Effector CD8-positive, alpha-beta T cell (primary cell): ENCODE results near the gene PLXNB3.

Experiments
- DNase-seq: peaks from one replicate; lab custom pipeline; 2025; lab: John Stamatoyannopoulos, UW

Gene PLXNB3

DNA sequence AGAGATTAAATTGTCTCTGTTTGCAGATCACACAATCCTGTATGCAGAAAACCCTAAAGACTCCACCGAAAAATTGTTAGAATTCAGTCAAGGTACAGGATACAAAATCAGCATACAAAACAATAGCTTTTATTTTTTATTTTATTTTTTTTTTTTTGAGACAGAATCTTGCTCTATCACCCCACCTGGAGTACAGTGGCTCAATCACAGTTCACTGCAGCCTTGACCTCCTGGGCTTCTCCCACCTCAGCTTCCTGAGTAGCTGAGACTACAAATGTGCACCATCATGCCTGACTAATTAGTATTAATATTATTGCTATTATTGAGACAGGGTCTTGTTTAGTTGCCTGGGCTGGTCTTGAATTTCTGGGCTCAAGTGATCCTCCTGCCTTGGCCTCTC lies 8.9 kb upstream of the PLXNB3 start:
- no peak for DNase-seq

DNA sequence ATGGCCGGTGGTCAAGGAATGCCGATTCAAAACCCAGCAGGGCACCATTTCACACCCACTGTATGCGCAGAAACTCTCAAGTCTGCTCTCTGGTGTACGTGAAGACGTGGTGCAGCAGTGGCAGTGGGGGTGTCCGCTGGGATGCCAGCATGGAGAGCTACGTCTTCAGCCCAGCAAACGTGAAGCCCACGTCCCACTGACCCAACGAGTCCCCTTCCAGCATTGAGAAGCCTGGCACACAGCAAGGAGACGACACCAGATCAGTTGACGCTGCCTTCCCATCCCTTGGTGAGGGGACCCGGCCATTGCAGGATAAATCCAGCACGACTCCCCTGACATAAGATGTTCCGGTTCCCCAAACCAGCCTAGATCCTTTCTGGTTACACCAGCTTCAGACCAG lies 2.2 kb upstream of the PLXNB3 start:
- no peak for DNase-seq

DNA sequence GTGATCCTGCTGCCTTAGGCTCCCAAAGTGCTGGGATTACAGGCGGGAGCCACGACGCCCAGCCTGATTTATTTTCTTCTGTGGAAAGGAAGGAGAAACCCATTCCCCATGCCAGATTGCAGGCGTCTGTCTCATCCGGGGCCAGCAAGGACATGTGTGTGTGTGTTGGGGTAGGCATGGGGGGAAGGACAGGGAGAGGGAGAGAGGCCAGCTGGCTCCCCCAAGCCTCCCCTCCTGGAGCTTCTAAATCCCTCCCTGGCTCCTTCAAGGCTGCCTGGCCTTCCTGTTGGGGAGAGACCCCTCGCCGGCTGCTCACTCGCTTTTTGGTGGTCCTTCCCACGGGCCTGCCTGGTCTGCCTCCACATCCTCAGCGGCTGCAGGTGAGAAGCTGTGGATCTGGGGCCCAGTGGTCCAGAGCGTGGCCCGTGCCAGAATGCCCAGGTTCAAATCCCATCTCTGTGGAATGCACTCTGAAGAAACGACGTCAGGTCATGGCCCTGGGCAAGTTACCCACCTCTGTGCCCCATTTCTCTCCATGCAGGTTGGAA lies 1.3 kb upstream of the PLXNB3 start:
- DNase-seq, result no peak

DNA sequence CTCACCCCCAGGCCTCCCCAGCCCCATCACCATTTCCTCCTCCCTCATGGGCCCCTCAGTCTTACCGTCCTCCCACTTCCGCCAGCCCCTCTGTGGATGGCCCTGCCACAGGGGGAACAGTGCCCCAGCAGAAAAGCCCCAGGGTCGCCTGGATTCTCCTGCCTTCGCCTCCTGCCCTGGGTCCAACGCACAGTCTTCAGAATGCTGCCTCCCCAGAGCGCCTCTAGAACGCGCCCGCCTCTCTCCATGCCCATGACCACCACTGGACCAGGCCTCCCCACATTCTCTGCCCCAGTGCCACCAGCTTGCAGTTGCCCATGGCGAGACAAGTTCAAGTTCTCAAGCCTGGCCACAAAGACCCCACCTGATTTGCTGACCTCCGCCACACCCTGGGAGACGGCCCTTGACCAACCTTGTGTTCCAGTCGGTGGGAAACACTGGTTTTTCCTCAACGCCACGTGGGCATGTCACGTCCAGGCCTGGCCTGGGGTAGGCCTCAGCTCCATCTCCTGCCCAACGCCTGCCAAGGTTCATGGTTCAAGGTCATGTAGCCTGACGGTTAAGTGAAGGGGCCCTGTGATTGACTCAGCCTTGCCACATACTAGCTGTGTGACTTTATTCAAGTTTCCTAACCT lies 634 bp upstream of the PLXNB3 start:
- no peak for DNase-seq

DNA sequence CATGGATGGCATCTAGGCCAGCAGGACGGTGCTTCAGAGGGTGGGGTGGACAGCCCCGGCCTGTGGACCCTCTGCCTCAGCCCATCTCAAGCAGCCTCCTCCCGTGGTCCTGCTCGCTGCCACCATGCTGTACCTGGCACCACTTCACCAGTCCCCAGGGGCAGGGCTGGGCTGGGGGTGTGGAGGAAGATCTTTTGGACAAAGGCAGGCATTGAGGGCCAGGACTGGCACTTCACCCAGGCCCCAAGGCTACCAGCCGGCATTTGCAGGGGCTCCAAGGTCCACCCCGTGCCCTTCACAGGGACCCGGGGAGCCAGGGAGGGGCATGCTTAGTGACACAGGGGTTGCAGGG lies 713 bp downstream of the PLXNB3 start:
- DNase-seq, result no peak

DNA sequence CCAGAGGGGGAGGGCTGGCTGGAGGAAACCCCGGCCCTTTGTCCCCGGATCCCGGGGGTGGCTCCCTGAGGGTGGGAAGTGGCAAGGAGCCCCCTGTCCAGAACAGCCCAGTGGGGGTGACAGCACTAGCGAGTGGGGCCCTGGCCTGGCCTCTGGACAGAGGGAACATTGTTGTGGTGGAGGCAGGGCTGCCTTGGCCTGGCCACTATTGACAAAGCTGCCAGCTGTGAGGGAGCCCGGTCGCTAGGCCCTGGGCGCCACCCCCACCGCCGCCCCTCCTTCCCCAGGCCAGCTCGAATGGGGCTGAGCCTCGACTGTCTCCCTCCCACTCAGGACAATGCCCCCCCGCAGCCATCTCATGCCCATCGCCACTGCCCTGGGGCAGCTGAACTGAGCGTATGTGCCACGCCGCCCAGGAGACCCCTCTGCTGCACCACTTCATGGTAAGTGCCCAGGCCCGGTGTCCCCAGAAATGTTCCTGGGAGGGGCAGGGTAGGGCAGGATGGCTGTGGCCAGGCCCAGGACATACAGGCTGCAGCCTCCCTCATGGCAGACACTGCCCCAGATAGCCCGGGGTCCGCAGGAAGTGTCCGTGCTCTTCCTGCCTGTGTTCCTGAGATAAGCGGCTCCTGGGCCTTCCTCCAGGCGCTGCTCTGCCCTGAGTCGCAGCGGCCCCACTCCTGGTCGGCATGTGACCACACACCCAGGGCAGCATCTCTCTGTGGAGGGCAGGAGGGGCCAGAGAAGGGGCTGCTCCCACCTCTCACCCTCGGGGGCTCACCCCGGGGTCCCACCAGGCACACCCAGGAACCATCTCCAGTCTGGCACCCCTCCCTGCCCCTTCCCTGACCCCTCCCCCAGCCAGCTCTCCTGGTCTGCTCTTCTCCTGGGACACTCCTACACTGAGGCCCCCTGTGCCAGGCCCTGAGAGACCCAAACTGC lies 1.4 kb downstream of the PLXNB3 start:
- DNase-seq, result no peak

DNA sequence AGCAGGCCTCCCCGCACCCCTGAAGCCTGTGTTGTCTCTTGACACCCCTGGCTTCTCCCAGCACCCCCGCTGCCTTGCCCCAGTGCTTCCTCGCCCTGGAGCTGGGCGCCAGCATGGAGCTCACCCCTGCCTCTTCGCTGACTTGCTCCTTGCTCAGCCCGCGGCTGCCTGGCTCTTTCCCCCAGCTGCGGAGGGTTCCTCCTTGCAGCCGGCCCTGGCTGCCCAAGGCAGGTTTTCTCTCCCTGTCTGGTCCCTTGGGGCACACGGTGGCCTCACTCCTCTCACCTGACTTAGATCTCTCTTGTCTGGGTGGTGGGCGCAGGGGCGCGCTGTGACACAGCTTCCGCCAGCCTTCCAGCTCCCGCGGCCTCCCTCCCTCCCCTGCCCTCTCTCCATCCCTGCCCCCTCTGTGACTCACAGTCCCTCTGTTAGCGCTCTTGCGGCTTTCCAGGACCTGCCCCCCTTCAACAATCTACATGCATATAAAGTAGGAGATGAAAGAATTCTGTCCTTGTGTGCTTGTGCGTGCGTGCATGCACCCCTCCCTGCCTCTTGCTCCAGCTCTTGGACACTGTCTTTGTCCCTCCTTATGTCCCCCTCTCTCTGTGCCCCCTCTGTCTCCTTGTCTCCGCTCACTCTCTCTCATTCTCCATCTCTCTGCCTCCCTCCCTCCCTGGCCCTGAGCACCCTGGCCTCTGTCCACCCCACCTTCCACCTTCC lies 2.2 kb downstream of the PLXNB3 start:
- DNase-seq, result no peak

DNA sequence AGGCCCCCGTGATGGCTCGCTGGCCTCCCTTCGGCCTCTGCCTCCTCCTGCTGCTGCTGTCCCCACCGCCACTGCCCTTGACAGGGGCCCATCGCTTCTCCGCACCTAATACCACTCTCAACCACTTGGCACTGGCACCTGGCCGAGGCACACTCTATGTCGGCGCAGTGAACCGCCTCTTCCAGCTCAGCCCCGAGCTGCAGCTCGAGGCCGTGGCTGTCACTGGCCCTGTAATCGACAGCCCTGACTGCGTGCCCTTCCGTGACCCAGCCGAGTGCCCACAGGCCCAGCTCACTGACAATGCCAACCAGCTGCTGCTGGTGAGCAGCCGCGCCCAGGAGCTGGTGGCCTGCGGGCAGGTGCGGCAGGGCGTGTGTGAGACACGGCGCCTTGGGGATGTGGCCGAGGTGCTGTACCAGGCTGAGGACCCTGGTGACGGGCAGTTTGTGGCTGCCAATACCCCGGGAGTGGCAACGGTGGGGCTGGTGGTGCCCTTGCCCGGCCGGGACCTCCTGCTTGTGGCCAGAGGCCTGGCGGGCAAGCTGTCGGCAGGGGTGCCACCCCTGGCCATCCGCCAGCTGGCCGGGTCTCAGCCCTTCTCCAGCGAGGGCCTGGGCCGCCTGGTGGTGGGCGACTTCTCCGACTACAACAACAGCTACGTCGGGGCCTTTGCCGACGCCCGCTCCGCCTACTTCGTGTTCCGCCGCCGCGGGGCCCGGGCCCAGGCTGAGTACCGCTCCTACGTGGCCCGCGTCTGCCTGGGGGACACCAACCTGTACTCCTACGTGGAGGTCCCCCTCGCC lies 3.0 kb downstream of the PLXNB3 start:
- no peak for DNase-seq

DNA sequence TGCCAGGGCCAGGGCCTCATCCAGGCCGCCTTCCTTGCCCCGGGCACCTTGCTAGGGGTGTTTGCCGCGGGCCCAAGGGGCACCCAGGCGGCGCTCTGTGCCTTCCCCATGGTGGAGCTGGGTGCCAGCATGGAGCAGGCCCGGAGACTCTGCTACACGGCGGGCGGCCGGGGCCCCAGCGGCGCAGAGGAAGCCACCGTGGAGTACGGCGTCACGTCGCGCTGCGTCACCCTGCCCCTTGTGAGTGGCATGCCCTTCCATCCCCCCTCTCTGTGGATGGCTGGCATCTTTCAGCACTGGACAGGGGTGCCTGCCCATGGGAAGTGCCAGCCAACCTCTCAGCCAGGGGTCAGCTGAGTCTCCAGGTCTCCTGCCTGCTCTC lies 3.6 kb downstream of the PLXNB3 start:
- no peak for DNase-seq

DNA sequence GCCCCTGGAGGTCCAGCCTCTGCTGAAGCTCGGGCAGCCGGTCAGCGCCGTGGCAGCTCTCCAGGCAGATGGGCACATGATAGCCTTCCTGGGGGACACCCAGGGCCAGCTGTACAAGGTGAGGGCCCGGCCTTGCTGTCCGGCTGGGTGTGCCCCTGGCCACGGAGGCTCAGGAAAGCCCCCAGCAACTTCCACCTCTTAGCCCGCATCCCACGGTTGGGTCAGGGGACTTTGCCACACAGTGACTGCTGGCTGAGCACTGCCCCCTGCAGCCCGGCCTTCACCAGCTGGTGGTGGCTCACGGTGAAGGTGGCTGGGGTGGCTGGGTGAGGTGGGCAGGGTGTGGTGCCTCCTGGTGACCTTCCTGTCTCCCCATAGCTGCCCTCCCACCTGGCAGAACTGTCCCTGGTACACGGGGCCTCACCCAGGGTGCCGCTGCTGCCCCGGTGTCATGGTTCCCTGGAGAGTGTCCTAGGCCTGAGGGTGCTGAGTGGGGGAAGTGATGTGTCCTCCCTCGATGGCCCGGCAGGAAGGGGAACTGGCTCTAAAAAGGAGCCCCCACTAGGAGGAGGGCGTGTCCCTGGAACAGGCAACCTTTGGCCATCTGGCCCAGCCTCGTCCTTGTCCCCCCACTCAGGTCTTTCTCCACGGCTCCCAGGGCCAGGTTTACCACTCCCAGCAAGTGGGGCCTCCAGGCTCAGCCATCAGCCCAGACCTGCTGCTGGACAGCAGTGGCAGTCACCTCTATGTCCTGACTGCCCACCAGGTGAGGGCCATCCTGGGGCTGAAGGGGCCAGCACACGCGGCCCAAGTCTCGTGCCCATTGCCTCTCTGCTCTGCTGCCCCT lies 4.5 kb downstream of the PLXNB3 start:
- no peak for DNase-seq

DNA sequence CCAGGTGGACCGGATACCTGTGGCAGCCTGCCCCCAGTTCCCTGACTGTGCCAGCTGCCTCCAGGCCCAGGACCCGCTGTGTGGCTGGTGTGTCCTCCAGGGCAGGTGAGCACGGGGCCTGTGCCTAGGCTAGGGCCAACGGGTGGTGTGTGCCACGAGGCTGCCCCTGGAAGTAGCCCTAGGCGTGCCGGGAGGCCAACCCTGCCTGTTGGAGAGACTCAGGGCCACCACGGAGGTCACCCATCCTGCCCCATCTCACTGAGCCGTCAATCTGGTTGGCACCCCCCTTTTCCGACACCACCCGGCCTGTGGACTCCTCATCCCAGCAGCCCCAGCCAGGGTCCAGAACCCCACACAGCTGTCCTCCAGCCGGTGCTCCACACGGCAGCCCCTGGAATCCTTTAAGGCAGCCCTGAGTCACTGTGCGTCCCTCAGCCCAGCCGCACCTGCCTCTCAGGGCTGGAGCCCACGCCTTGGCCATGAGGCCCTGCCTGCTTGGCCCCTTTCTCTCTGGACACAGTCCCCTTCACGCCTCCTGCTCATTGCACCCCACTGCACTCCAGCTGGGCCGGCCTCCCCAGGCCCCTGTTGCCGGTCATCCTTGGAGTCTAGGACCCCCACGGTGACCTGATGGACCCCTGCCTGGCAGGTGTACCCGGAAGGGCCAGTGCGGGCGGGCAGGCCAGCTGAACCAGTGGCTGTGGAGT lies 5.3 kb downstream of the PLXNB3 start:
- no peak for DNase-seq

DNA sequence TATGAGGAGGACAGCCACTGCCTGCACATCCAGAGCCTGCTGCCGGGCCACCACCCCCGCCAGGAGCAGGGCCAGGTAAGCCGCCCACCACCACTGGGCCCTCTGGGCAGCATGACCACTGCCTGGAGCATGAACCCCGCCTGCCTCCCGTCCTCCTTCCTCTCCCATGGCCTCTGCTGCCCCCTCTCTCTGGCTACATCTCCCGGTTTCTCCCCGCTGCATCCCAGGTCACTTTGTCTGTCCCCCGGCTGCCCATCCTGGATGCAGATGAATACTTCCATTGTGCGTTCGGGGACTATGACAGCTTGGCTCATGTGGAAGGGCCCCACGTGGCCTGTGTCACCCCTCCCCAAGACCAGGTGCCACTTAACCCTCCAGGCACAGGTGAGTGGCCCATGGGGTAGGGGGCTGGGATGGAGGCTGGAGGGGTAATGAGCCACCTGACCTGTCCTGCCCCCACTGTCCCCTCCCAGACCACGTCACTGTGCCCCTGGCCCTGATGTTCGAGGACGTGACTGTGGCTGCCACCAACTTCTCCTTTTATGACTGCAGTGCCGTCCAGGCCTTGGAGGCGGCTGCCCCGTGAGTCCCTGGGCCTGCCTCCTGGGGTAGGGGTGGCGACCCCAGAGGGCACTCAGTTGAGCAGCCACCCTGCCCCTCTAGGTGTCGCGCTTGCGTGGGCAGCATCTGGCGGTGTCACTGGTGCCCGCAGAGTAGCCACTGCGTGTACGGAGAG lies 6.0 kb downstream of the PLXNB3 start:
- no peak for DNase-seq

DNA sequence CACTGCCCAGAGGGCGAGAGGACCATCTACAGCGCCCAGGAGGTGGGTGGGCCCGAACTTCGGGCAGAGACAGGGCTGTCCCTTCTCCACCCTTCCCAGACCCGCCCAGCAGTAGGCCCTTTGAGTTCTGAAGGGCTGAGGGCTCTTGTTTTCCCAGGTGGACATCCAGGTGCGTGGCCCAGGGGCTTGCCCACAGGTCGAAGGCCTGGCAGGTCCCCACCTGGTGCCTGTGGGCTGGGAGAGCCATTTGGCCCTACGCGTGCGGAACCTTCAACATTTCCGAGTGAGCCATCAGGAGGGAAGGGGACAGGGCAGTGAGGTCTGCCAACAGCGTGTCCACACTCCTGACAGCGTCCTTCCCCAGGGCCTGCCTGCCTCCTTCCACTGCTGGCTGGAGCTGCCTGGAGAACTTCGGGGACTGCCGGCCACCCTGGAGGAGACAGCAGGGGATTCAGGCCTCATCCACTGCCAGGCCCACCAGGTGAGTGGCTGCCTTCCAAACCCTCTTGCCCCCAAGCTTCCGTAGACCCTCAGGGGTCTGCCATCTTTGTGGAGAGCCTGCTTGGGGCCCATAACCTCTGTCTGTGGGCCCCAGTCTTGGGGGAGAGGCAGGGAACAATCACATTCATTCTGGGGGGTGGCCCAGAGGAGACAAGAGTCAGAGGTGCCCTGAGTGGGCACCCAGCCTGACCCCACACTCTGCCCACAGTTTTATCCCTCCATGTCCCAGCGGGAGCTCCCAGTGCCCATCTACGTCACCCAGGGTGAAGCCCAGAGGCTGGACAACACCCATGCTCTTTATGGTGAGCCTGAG lies 6.8 kb downstream of the PLXNB3 start:
- no peak for DNase-seq

DNA sequence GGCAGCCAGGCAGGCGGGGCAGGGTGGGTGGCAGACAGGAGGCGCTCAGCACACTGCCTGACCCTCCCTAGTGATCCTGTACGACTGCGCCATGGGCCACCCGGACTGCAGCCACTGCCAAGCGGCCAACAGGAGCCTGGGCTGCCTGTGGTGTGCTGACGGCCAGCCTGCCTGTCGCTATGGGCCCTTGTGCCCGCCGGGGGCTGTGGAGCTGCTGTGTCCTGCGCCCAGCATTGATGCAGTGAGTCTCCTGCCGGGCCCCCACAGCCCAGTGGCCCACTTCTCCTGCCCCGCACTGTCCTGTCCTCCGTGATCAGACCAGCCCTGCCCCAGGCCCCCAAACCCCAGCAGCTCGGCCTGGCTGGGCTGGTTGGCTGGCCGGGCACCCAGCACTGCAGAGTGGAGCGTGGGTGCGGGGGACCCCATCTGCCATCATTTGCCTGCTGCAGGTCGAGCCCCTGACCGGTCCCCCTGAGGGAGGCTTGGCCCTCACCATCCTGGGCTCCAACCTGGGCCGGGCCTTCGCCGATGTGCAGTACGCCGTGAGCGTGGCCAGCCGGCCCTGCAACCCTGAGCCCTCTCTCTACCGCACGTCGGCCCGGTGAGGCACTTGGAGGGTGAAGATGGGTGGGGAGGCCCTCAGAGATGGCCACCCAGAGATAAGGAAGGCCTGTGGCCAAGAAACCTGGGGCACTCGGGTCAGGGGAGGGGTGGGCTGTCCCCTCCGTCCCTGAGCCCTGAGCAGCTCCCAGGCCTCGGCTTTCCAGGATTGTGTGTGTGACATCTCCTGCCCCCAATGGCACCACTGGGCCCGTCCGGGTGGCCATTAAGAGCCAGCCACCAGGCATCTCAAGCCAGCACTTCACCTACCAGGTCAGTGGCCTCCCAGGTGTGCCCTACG lies 7.6 kb downstream of the PLXNB3 start:
- DNase-seq, result no peak

DNA sequence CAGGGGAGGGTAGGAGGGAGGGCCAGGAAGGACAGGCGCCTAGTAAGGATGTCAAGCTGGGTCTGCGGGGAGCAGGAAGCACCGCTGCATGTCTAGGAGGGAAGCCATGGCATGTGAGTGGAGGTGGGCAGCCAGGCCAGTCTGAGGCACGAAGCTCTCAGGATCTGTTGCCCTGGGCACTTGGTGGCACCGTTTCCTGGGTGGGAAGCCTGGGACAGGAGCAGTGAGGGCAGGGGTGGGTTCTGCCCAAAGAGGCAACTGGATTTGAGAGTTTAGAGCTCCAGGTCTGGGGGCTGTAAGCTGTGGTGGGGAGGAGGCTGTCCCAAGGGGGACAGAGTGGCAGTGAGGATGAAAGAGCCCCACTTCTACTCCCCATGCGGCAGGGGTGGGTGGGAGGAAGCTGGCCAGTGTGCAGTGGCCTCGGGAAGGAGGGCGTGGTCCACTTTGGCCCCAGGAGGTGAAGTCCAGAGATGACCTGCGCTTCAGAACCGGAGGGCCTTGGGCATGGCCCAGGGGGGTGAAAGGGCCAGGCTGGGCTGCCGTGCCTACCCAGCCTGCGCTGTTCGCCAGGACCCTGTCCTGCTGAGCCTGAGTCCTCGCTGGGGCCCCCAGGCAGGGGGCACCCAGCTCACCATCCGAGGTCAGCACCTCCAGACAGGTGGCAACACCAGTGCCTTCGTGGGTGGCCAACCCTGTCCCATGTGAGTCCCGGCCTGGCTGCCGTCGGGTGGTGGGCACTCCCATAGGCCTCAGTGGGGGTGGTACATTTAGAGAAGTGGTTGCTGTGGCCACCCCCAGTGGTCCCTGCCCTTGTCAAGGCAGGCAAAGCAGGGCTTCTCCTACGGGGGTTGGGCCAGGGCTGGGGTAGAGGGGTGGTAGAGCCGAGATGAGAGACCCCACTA lies 8.5 kb downstream of the PLXNB3 start:
- DNase-seq, result no peak

DNA sequence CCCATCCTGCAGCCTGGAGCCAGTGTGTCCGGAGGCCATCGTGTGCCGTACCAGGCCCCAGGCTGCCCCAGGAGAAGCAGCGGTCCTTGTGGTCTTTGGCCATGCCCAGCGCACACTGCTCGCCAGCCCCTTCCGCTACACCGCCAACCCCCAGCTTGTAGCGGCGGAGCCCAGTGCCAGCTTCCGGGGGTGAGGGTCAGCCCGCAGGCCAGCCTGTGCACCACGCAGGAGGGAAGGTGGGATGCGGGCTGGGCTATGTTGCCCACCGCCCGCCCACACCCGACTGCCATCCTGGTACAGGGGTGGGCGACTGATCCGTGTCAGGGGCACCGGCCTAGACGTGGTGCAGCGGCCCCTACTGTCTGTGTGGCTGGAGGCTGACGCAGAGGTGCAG lies 9.2 kb downstream of the PLXNB3 start:
- no peak for DNase-seq
